Brain microvascular endothelial cell (primary cell): Measurements from ENCODE around the gene RAPGEF2.

Source experiments
- DNase-seq: peaks from one replicate; pipeline ENCODE4 v3.0.0-alpha.2; 2020
- H3K27ac ChIP-seq: fragments of 250-450 bp; sonication (Bioruptor Pico); 2 replicates; pipeline ENCODE4 v1.5.1; 2020; ENCODE audit warnings: mild to moderate bottlenecking, moderate library complexity
- H3K27me3 ChIP-seq: fragments of 250-450 bp; sonication (Bioruptor Pico); replicated peaks from 2 replicates; pipeline ENCODE4 v1.5.1; 2020; ENCODE audit warnings: mild to moderate bottlenecking
- H3K36me3 ChIP-seq: fragments of 250-450 bp; sonication (Bioruptor Pico); replicated peaks from 2 replicates; pipeline ENCODE4 v1.5.1; 2020; ENCODE audit warnings: mild to moderate bottlenecking
- H3K4me3 ChIP-seq: 2 replicates; pipeline ENCODE4 v1.5.1; 2011; ENCODE audit warnings: low read depth, mild to moderate bottlenecking, control low read depth, low read length, moderate library complexity
- CTCF ChIP-seq: IDR thresholded peaks from 2 replicates; pipeline ENCODE4 v1.5.1; 2011; ENCODE audit warnings: low read depth, mild to moderate bottlenecking, moderate library complexity, low read length, control low read depth, inconsistent platforms; ENCODE audit errors: missing control alignments
- in situ Hi-C: cut with HindIII; loops from 2 replicates; pipeline ENCODE4 v1.10.0; 2017; ENCODE audit warnings: low sequenced_read_pairs, low pct_ligation_motif_present

Gene RAPGEF2

GRCh38 chr4:159337041-159337440, 234.2 kb downstream of the RAPGEF2 start:
- TF ChIP-seq CTCF: no peak
- in situ Hi-C loops: no loop called here
- DNase-seq: no peak
- H3K27ac ChIP-seq: no peak overlapping the region
- H3K36me3 ChIP-seq: peaks cover 15% of the 10 kb centered on the region
- H3K4me3 ChIP-seq: no peak overlapping the region
- H3K27me3 ChIP-seq: no peaks in the 10 kb centered on the region

- no peak for DNase-seq
Observed at GRCh38 chr4:159341522-159341921, 238.6 kb downstream of the RAPGEF2 start.

GRCh38 chr4:159342374-159342773, 239.5 kb downstream of the RAPGEF2 start:
- no peak overlapping the region for H3K4me3 ChIP-seq
- no peaks in the 10 kb centered on the region for H3K27me3 ChIP-seq
- DNase-seq: no peak
- no peak overlapping the region for H3K27ac ChIP-seq
- H3K36me3 ChIP-seq: peaks cover 34% of the 10 kb centered on the region
- in situ Hi-C loops: no loop called here
- TF ChIP-seq CTCF: no peak

More at GRCh38 chr4:159341522-159341921, 238.6 kb downstream of the RAPGEF2 start:
- H3K4me3 ChIP-seq: no peak overlapping the region
- in situ Hi-C loops: no loop called here
- H3K36me3 ChIP-seq: peaks cover 34% of the 10 kb centered on the region
- no peaks in the 10 kb centered on the region for H3K27me3 ChIP-seq
- TF ChIP-seq CTCF: no peak
- no peak overlapping the region for H3K27ac ChIP-seq

- in situ Hi-C loops: no loop called here
- DNase-seq: no peak
- no peak for TF ChIP-seq CTCF
- H3K4me3 ChIP-seq: no peak overlapping the region
- H3K27me3 ChIP-seq: no peaks in the 10 kb centered on the region
- peaks cover 34% of the 10 kb centered on the region for H3K36me3 ChIP-seq
- H3K27ac ChIP-seq: no peak overlapping the region
Observed at GRCh38 chr4:159343116-159343515, 240.2 kb downstream of the RAPGEF2 start.

GRCh38 chr4:159344877-159345276, 242.0 kb downstream of the RAPGEF2 start:
- in situ Hi-C loops: no loop called here

More at GRCh38 chr4:159344877-159345276, 242.0 kb downstream of the RAPGEF2 start:
- no peak overlapping the region for H3K27ac ChIP-seq
- no peak for DNase-seq
- no peak for TF ChIP-seq CTCF
- peaks cover 25% of the 10 kb centered on the region for H3K36me3 ChIP-seq
- H3K27me3 ChIP-seq: no peaks in the 10 kb centered on the region
- no peak overlapping the region for H3K4me3 ChIP-seq
